Stimulated activated CD8-positive, alpha-beta memory T cell treated with anti-CD3 and anti-CD28 coated beads, Interleukin-7, amount 100 ng/mL, for 48 hours (primary cell): ENCODE measurements around the gene TUBB4A.
"Not testable (repeated sequence)": the region's sequence is repeated elsewhere in the genome, so short reads cannot be mapped to it uniquely, and the experiment has no call there.

Experiments
- DNase-seq, 2 donors: peaks; one replicate each; pipeline ENCODE4 v3.0.0-alpha.2; 2020; ENCODE audit warnings: low read depth in 1 of 2; ENCODE audit errors: extremely low read depth in 1 of 2

TUBB4A gene

GRCh38 chr19:6501740-6502648 is at the start of gene TUBB4A:
TSS of gene TUBB4A (minus strand) at chr19:6502309. CDS start at chr19:6502212, 97 bp downstream.
- no peak for DNase-seq

- no peak for DNase-seq
These were observed 49.0 kb upstream of the TUBB4A start for GRCh38 chr19:6551091-6551490.

GRCh38 chr19:6550679-6551078 is 48.6 kb upstream of the TUBB4A start:
- not testable (repeated sequence) for DNase-seq

- no peak for DNase-seq
These were observed 41.8 kb upstream of the TUBB4A start for GRCh38 chr19:6543866-6544347.

GRCh38 chr19:6540918-6541689 is 39.0 kb upstream of the TUBB4A start:
- DNase-seq = no peak

- no peak for DNase-seq
These were observed 37.4 kb upstream of the TUBB4A start for GRCh38 chr19:6539514-6539913.

GRCh38 chr19:6535558-6536137 is 33.5 kb upstream of the TUBB4A start:
- no peak for DNase-seq

GRCh38 chr19:6534451-6535093 is 32.5 kb upstream of the TUBB4A start:
- DNase-seq = no peak

- no peak for DNase-seq
These were observed 31.8 kb upstream of the TUBB4A start for GRCh38 chr19:6533746-6534418.

- no peak for DNase-seq
These were observed 30.9 kb upstream of the TUBB4A start for GRCh38 chr19:6533000-6533328.

- DNase-seq = no peak
These were observed 30.3 kb upstream of the TUBB4A start for GRCh38 chr19:6532244-6532999.

- no peak for DNase-seq
These were observed 29.8 kb upstream of the TUBB4A start for GRCh38 chr19:6531956-6532243.

- no peak for DNase-seq
These were observed 29.2 kb upstream of the TUBB4A start for GRCh38 chr19:6531163-6531955.

- peak; percentile 66 to 70 for DNase-seq
These were observed 28.5 kb upstream of the TUBB4A start, which contains the start of gene TNFSF9 for GRCh38 chr19:6530386-6531162. TSS of gene TNFSF9 (plus strand) at chr19:6531026. CDS start at chr19:6531037, 11 bp downstream.

GRCh38 chr19:6529937-6530385 is 27.9 kb upstream of the TUBB4A start:
- no peak for DNase-seq

- no peak for DNase-seq
These were observed 27.2 kb upstream of the TUBB4A start for GRCh38 chr19:6529351-6529750.

GRCh38 chr19:6528544-6529121 is 26.5 kb upstream of the TUBB4A start:
- DNase-seq = no peak
